HG02678 (cell line): ENCODE results near the gene SOX18.

ENCODE experiments used
- ATAC-seq: cut with Tn5 transposase; IDR thresholded peaks from one replicate; pipeline ENCODE4 v1.9.1; 2021; ENCODE audit warnings: mild to moderate bottlenecking, moderate library complexity; ENCODE audit not compliant: unreplicated experiment

Gene SOX18

GRCh38 chr20:64053841-64054661 is 4.6 kb upstream of the SOX18 start:
- no peak for ATAC-seq

GRCh38 chr20:64052987-64053840 is 3.8 kb upstream of the SOX18 start:
- ATAC-seq = no peak

- no peak for ATAC-seq
Measured at GRCh38 chr20:64052326-64052722, 2.9 kb upstream of the SOX18 start.

- ATAC-seq = no peak
Measured at GRCh38 chr20:64051561-64052325, 2.3 kb upstream of the SOX18 start.

GRCh38 chr20:64051033-64051452 is 1.6 kb upstream of the SOX18 start:
- no peak for ATAC-seq

GRCh38 chr20:64050261-64051032 is 1.0 kb upstream of the SOX18 start:
- no peak for ATAC-seq

GRCh38 chr20:64049878-64050260 is 430 bp upstream of the SOX18 start:
- no peak for ATAC-seq

GRCh38 chr20:64048402-64049044 is 916 bp downstream of the SOX18 start:
- ATAC-seq = no peak

- ATAC-seq = no peak
Measured at GRCh38 chr20:64047968-64048401, 1.5 kb downstream of the SOX18 start.

- ATAC-seq = no peak
Measured at GRCh38 chr20:64047046-64047389, 2.4 kb downstream of the SOX18 start.

GRCh38 chr20:64045346-64046011 is 4.0 kb downstream of the SOX18 start:
- ATAC-seq = no peak

- ATAC-seq = no peak
Measured at GRCh38 chr20:64044484-64045247, 4.8 kb downstream of the SOX18 start.

- no peak for ATAC-seq
Measured at GRCh38 chr20:64043768-64044167, 5.7 kb downstream of the SOX18 start.

- no peak for ATAC-seq
Measured at GRCh38 chr20:64042054-64042781, 7.2 kb downstream of the SOX18 start.

GRCh38 chr20:64041781-64042053 is 7.7 kb downstream of the SOX18 start:
- ATAC-seq = no peak

- no peak for ATAC-seq
Measured at GRCh38 chr20:64041040-64041780, 8.2 kb downstream of the SOX18 start.

- no peak for ATAC-seq
Measured at GRCh38 chr20:64040231-64041039, 9.0 kb downstream of the SOX18 start.
